Left lung (tissue), 10 donors: ENCODE measurements around the gene PITPNM1. TPM values are rescaled to one million over a fixed set of nuclear protein-coding genes. Genes with fewer than 3 reads are reported as not detected.
A peak's percentile ranks its signal among the peaks of the same experiment; 100 is the strongest.

Experiments
- ATAC-seq: fragments of 200-7000 bp; cut with Tn5 transposase; one replicate; pipeline ENCODE4 v1.9.1; 2020; ENCODE audit warnings: moderate library complexity
- DNase-seq, 4 donors: peaks; one replicate each; pipeline ENCODE4 v3.0.0-alpha.2; 2013 to 2020
- H3K27ac ChIP-seq, 2 donors: fragments of 200-600 bp; sonication (generic) in 1 of 2; one replicate each; pipeline versions ENCODE4 v1.5.0 to v1.8.0; 2020 to 2021
- H3K27me3 ChIP-seq, 2 donors: fragments of 200-600 bp; sonication (generic) in 1 of 2; one replicate each; pipeline versions ENCODE4 v1.5.0 to v1.8.0; 2020 to 2021
- H3K36me3 ChIP-seq, 2 donors: fragments of 200-600 bp; sonication (generic) in 1 of 2; one replicate each; pipeline versions ENCODE4 v1.5.0 to v1.8.0; 2020 to 2021
- H3K4me1 ChIP-seq, 2 donors: fragments of 200-600 bp; one replicate each; pipeline ENCODE4 v1.8.0; 2021
- H3K4me3 ChIP-seq, 2 donors: fragments of 200-600 bp; sonication (generic) in 1 of 2; one replicate each; pipeline versions ENCODE4 v1.5.0 to v1.8.0; 2020 to 2021; ENCODE audit warnings: mild to moderate bottlenecking in 1 of 2
- H3K9me3 ChIP-seq, 2 donors: fragments of 200-600 bp; sonication (generic) in 1 of 2; one replicate each; pipeline versions ENCODE4 v1.5.0 to v1.8.0; 2020 to 2021
- CTCF ChIP-seq, 2 donors: fragments of 200-600 bp; sonication (generic) in 1 of 2; IDR thresholded peaks; one replicate each; pipeline versions ENCODE4 v1.5.0 to v1.8.0; 2021; ENCODE audit warnings: antibody characterized with exemption in 2 of 2
- intact Hi-C, 2 donors: fragments of 100-400 bp; cut with DNase I; formaldehyde crosslinking; loops; one replicate each; pipeline versions ENCODE4 v1.11.2 to v1.14.2; 2022
- polyA plus RNA-seq, 6 donors: library from polyadenylated mRNA; unstranded; fragments of 120-200 nt; gene quantifications; one replicate each; pipeline ENCODE4 v1.2.1, GENCODE V29; 2013; ENCODE audit not compliant: insufficient read length in 6 of 6
- total RNA-seq, 2 donors: library from RNA; stranded (reverse); fragmentation: NEBNext Ultra II Directional; extraction: Animal tissue kit (Norgen Biotek cat#: 25700); gene quantifications; one replicate each; pipeline ENCODE4 v1.2.1, GENCODE V29; 2021
- donor health status: DM: no; HTN: yes; CAD: no.
- donor health status: DM: no; HTN: no; CAD: no.

Gene PITPNM1
- total and polyA plus RNA-seq, 8 donors: 15.5 to 55.5 (median 24.6) TPM

- Histone ChIP-seq H3K27ac (peak overlapping the region; percentile 84 to 87), H3K4me3 (peak overlapping the region; percentile 46 to 66), H3K27me3 (no peaks in the 10 kb centered on the region), H3K4me1 (peaks cover 13 to 50% of the 10 kb centered on the region in 2 donors), H3K9me3 (no peaks in the 10 kb centered on the region), H3K36me3 (no peaks in the 10 kb centered on the region)
- no peak for DNase-seq
- TF ChIP-seq CTCF (IDR thresholded peaks at IDR 0.05): no peak
- ATAC-seq: no peak
- intact Hi-C loops: no loop called here
Observed at GRCh38 chr11:67465189-67465510, 40.0 kb downstream of the PITPNM1 start.

GRCh38 chr11:67464411-67465188 lies 40.6 kb downstream of the PITPNM1 start:
- peak overlapping the region; percentile 46 to 66 for H3K4me3 ChIP-seq
- H3K36me3 ChIP-seq: no peaks in the 10 kb centered on the region
- intact Hi-C loops: no loop called here
- no peak for TF ChIP-seq CTCF (IDR thresholded peaks at IDR 0.05)
- peaks cover 11 to 47% of the 10 kb centered on the region in 2 donors for H3K4me1 ChIP-seq
- DNase-seq: peak in 3 of 4 donors; percentile 80 to 97 (median 93)
- ATAC-seq: peak; percentile 82
- no peaks in the 10 kb centered on the region for H3K27me3 ChIP-seq
- peak overlapping the region; percentile 84 to 87 for H3K27ac ChIP-seq
- H3K9me3 ChIP-seq: no peaks in the 10 kb centered on the region

GRCh38 chr11:67463680-67464410 lies 41.3 kb downstream of the PITPNM1 start:
- Histone ChIP-seq H3K36me3 (no peaks in the 10 kb centered on the region), H3K9me3 (no peaks in the 10 kb centered on the region), H3K27me3 (no peaks in the 10 kb centered on the region), H3K27ac (peak overlapping the region; percentile 84 to 87), H3K4me3 (peak overlapping the region; percentile 46 to 66), H3K4me1 (peaks cover 10 to 44% of the 10 kb centered on the region in 2 donors)
- ATAC-seq (peak; percentile 45), DNase-seq (peak in 2 of 4 donors; percentile 84 to 91)
- intact Hi-C loops: no loop called here
- TF ChIP-seq CTCF (IDR thresholded peaks at IDR 0.05): no peak

GRCh38 chr11:67463186-67463585 lies 42.0 kb downstream of the PITPNM1 start:
- H3K4me1 ChIP-seq: peaks cover 8 to 39% of the 10 kb centered on the region in 2 donors
- no peaks in the 10 kb centered on the region for H3K9me3 ChIP-seq
- intact Hi-C loops: no loop called here
- no peak for ATAC-seq
- no peaks in the 10 kb centered on the region for H3K27me3 ChIP-seq
- H3K4me3 ChIP-seq: no peak overlapping the region
- DNase-seq: no peak
- no peaks in the 10 kb centered on the region for H3K36me3 ChIP-seq
- peak overlapping the region in 1 of 2 donors; percentile 87 for H3K27ac ChIP-seq
- TF ChIP-seq CTCF (IDR thresholded peaks at IDR 0.05): no peak

- Histone ChIP-seq H3K27ac (no peak overlapping the region), H3K27me3 (no peaks in the 10 kb centered on the region), H3K4me1 (no peaks in the 10 kb centered on the region), H3K36me3 (no peaks in the 10 kb centered on the region), H3K9me3 (no peaks in the 10 kb centered on the region), H3K4me3 (no peak overlapping the region)
- intact Hi-C loops: no loop called here
- DNase-seq: no peak
- no peak for ATAC-seq
- TF ChIP-seq CTCF (IDR thresholded peaks at IDR 0.05): no peak
Observed at GRCh38 chr11:67458266-67458665, 46.9 kb downstream of the PITPNM1 start.
